Keratinocyte (primary cell): ENCODE results near the gene PAQR5. TPM values are rescaled to one million over a fixed set of nuclear protein-coding genes. Genes with fewer than 3 reads are reported as not detected.

Experiments
- DNase-seq: peaks from one replicate; pipeline ENCODE4 v3.0.0-alpha.2; 2011; ENCODE audit warnings: low read depth, missing footprints, low spot score
- FAIRE-seq: peaks from 2 replicates; lab custom pipeline; 2011; peaks lifted over from hg19 to GRCh38; lab: Jason Lieb, UNC
- H2AFZ ChIP-seq: 2 replicates; pipeline ENCODE4 v1.6.0; 2012; ENCODE audit warnings: low read length, control low read depth, inconsistent platforms; ENCODE audit not compliant: control insufficient read depth
- H3K27ac ChIP-seq: 2 replicates; pipeline ENCODE4 v1.5.1; 2011; ENCODE audit warnings: low read length; ENCODE audit not compliant: control insufficient read depth, insufficient read depth
- H3K27me3 ChIP-seq: 3 replicates; pipeline ENCODE4 v1.6.0; 2011; ENCODE audit warnings: low read length; ENCODE audit not compliant: control insufficient read depth, insufficient read depth; ENCODE audit errors: extremely low read depth
- H3K36me3 ChIP-seq, 2 experiments: 2 replicates in 1 of 2; 3 replicates in 1 of 2; pipeline ENCODE4 v1.5.1; 2011; ENCODE audit warnings: low read length in 2 of 2, mild to moderate bottlenecking in 1 of 2; ENCODE audit not compliant: control insufficient read depth in 2 of 2, insufficient read depth in 2 of 2; ENCODE audit errors: extremely low read depth in 1 of 2
- H3K4me1 ChIP-seq: 3 replicates; pipeline ENCODE4 v1.5.1; 2011; ENCODE audit warnings: low read length; ENCODE audit not compliant: control insufficient read depth, insufficient read depth; ENCODE audit errors: extremely low read depth
- H3K4me2 ChIP-seq: 3 replicates; pipeline ENCODE4 v1.6.0; 2011; ENCODE audit warnings: low read depth, low read length; ENCODE audit not compliant: control insufficient read depth, insufficient read depth; ENCODE audit errors: extremely low read depth
- H3K4me3 ChIP-seq, 3 experiments: fragments of 200-600 bp in 1 of 3; sonication (generic) in 1 of 3; 2 replicates in 2 of 3; 3 replicates in 1 of 3; pipeline ENCODE4 v1.5.1; 2011 to 2016; ENCODE audit warnings: low read length in 3 of 3, mild to moderate bottlenecking in 3 of 3, control low read depth in 2 of 3, inconsistent platforms in 1 of 3, low read depth in 1 of 3, mixed read lengths in 1 of 3, mixed run types in 1 of 3, moderate library complexity in 1 of 3; ENCODE audit not compliant: control insufficient read depth in 2 of 3, insufficient read depth in 2 of 3; ENCODE audit errors: extremely low read depth in 1 of 3
- H3K79me2 ChIP-seq: 2 replicates; pipeline ENCODE4 v1.6.0; 2012; ENCODE audit warnings: low read length; ENCODE audit not compliant: control insufficient read depth, insufficient read depth
- H3K9ac ChIP-seq: 3 replicates; pipeline ENCODE4 v1.6.0; 2011; ENCODE audit warnings: low read length; ENCODE audit not compliant: control insufficient read depth, insufficient read depth; ENCODE audit errors: extremely low read depth
- H3K9me1 ChIP-seq: 3 replicates; pipeline ENCODE4 v1.6.0; 2011; ENCODE audit warnings: low read length; ENCODE audit not compliant: control insufficient read depth, insufficient read depth; ENCODE audit errors: extremely low read depth
- H3K9me3 ChIP-seq: 2 replicates; pipeline ENCODE4 v1.5.1; 2012; ENCODE audit warnings: low read depth, low read length; ENCODE audit not compliant: control insufficient read depth
- H4K20me1 ChIP-seq: 3 replicates; pipeline ENCODE4 v1.6.0; 2011; ENCODE audit warnings: low read length; ENCODE audit not compliant: control insufficient read depth, insufficient read depth; ENCODE audit errors: extremely low read depth
- EZH2 ChIP-seq: IDR thresholded peaks from one replicate; pipeline ENCODE4 v1.6.1; 2012; ENCODE audit warnings: inconsistent platforms, mild to moderate bottlenecking, low read length, moderate library complexity
- dilution Hi-C: fragments of 300-500 bp; cut with MboI; formaldehyde crosslinking; loops from one replicate; pipeline ENCODE4 v1.7.0; 2020; ENCODE audit warnings: low sequenced_read_pairs; ENCODE audit not compliant: extremely low pct_ligation_motif_present
- polyA plus RNA-seq, 5 experiments: library from polyadenylated mRNA; depleted of rRNA in 3 of 5; stranded (reverse) in 3 of 5; stranded (forward) in 1 of 5; unstranded in 1 of 5; fragments of >200 nt; gene quantifications; 1 replicate in 1 of 5; 2 replicates in 3 of 5; 3 replicates in 1 of 5; pipeline versions ENCODE4 v1.2.1 to v1.2.3, GENCODE V29; 2011 to 2012; ENCODE audit warnings: missing spikeins in 2 of 5, low read depth in 1 of 5, low replicate concordance in 1 of 5
- TF ChIP-seq, protein P1 (sequence below), 3 experiments: IDR thresholded peaks in 1 of 3; conservative IDR thresholded peaks in 1 of 3; optimal IDR thresholded peaks in 1 of 3; 2 replicates in 2 of 3; 3 replicates in 1 of 3; pipeline versions ENCODE3 to v1.5.1; 2011; ENCODE audit warnings: low read length in 3 of 3, mild to moderate bottlenecking in 3 of 3, moderate library complexity in 2 of 3, control low read depth in 1 of 3, inconsistent platforms in 1 of 3; ENCODE audit not compliant: insufficient read depth in 2 of 3; ENCODE audit errors: extremely low read depth in 1 of 3

PAQR5 gene
- polyA plus RNA-seq, 1 donor (not counting 4 experiments of a cell fraction or from before 2014, with no cell fraction given), result 0.30 TPM

DNA sequence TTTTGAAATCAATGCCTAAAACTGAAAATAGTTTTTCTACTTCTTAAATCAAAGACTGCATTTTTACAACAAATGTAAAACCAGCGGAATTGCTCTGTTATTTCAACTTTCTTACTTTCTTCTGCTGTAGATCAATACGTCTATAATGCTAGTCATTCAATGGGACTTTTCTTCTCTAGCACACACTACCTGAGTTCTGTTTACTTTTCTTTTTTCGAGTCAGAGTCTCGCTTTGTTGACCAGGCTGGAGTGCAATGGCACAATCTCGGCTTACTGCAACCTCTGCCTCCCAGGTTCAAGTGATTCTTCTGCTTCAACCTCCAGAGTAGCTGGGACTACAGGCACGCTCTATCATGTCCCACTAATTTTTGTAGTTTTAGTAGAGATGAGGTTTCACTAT is 74.7 kb downstream of the PAQR5 start:
- H3K9ac ChIP-seq, result no peak overlapping the region
- no peaks in the 10 kb centered on the region for H3K9me1 ChIP-seq
- no peaks in the 10 kb centered on the region for H3K79me2 ChIP-seq
- H3K9me3 ChIP-seq, result no peaks in the 10 kb centered on the region
- H3K4me3 ChIP-seq, result no peak overlapping the region
- H4K20me1 ChIP-seq, result no peaks in the 10 kb centered on the region
- no peak overlapping the region for H3K4me2 ChIP-seq
- dilution Hi-C loops, result no loop called here
- FAIRE-seq (no peak), DNase-seq (no peak)
- H2AFZ ChIP-seq, result no peak overlapping the region
- H3K4me1 ChIP-seq, result no peaks in the 10 kb centered on the region
- H3K27me3 ChIP-seq, result peaks cover 6% of the 10 kb centered on the region
- TF ChIP-seq, protein P1, sequence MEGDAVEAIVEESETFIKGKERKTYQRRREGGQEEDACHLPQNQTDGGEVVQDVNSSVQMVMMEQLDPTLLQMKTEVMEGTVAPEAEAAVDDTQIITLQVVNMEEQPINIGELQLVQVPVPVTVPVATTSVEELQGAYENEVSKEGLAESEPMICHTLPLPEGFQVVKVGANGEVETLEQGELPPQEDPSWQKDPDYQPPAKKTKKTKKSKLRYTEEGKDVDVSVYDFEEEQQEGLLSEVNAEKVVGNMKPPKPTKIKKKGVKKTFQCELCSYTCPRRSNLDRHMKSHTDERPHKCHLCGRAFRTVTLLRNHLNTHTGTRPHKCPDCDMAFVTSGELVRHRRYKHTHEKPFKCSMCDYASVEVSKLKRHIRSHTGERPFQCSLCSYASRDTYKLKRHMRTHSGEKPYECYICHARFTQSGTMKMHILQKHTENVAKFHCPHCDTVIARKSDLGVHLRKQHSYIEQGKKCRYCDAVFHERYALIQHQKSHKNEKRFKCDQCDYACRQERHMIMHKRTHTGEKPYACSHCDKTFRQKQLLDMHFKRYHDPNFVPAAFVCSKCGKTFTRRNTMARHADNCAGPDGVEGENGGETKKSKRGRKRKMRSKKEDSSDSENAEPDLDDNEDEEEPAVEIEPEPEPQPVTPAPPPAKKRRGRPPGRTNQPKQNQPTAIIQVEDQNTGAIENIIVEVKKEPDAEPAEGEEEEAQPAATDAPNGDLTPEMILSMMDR (optimal IDR thresholded peaks at IDR 0.05 in 1 of 3, IDR thresholded peaks at IDR 0.05 in 1 of 3, conservative IDR thresholded peaks at IDR 0.05 in 1 of 3; ENCODE audit: extremely low read depth in 1 of 3, insufficient read depth in 2 of 3, low read length in 3 of 3), result no peak
- no peak for TF ChIP-seq EZH2
- H3K36me3 ChIP-seq, result no peaks in the 10 kb centered on the region
- H3K27ac ChIP-seq, result no peak overlapping the region

DNA sequence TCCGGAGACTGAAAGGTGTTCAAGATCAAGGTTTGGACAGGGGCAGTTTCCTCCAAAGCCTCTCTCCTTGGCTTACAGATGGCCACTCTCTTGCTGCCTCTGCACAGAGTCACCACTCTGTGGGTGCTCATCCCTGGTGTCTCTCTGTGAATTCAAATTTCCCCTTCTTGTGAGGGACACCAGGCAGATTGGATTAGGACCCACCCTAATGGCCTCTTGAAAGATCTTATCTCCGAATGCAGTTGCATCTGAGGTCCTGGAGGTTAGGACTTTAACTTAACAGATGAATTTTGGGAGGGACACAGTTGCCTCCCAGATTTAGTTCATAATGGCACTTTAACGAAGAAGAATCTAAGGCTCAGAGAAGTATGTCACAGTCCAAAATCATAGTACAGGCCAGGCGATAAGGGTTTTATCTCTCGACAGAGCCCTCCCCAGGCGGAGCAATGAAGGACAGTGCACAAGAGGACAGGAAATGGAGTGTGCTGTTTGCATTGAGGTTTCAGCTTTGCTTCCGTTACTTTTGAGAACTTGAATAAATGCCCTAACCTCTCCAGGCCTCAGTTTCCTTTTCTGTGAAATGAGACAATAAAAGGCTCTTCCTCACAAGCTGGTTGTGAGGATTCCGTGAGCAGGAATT is 76.6 kb downstream of the PAQR5 start:
- H2AFZ ChIP-seq, result no peak overlapping the region
- no peaks in the 10 kb centered on the region for H3K36me3 ChIP-seq
- no peaks in the 10 kb centered on the region for H3K79me2 ChIP-seq
- H4K20me1 ChIP-seq, result no peaks in the 10 kb centered on the region
- no peaks in the 10 kb centered on the region for H3K9me3 ChIP-seq
- H3K27me3 ChIP-seq, result peaks cover 19% of the 10 kb centered on the region
- no peak overlapping the region for H3K27ac ChIP-seq
- H3K4me3 ChIP-seq, result no peak overlapping the region
- H3K4me1 ChIP-seq, result no peaks in the 10 kb centered on the region
- no peak for TF ChIP-seq EZH2
- TF ChIP-seq, protein P1 (optimal IDR thresholded peaks at IDR 0.05 in 1 of 3, IDR thresholded peaks at IDR 0.05 in 1 of 3, conservative IDR thresholded peaks at IDR 0.05 in 1 of 3; ENCODE audit: extremely low read depth in 1 of 3, insufficient read depth in 2 of 3, low read length in 3 of 3), result no peak
- dilution Hi-C loops, result no loop called here
- DNase-seq (no peak), FAIRE-seq (no peak)
- H3K9ac ChIP-seq, result no peak overlapping the region
- no peak overlapping the region for H3K4me2 ChIP-seq
- H3K9me1 ChIP-seq, result no peaks in the 10 kb centered on the region
